GM23338 (cell line): ENCODE results near the gene NRGN. TPM values are rescaled to one million over a fixed set of nuclear protein-coding genes. Genes with fewer than 3 reads are reported as not detected.
A peak's percentile ranks its signal among the peaks of the same experiment; 100 is the strongest.

Experiments
- ATAC-seq: fragments of 200-7000 bp; cut with Tn5 transposase; 3 replicates; pipeline ENCODE4 v1.9.1; 2020
- DNase-seq: peaks from one replicate; pipeline ENCODE4 v3.0.0-alpha.2; 2015; ENCODE audit warnings: low spot score
- H2AFZ ChIP-seq: fragments of 200-600 bp; sonication (generic); 2 replicates; pipeline ENCODE4 v1.8.0; 2016; ENCODE audit warnings: antibody characterized with exemption, mild to moderate bottlenecking, moderate library complexity
- H3F3A ChIP-seq: fragments of 200-600 bp; sonication (generic); replicated peaks from 2 replicates; pipeline ENCODE4 v1.8.0; 2017; ENCODE audit warnings: antibody characterized with exemption, mixed run types, low read depth
- H3K27ac ChIP-seq: fragments of 200-600 bp; sonication (generic); 2 replicates; pipeline ENCODE4 v1.6.1; 2016; ENCODE audit warnings: low read depth
- H3K27me3 ChIP-seq: fragments of 200-600 bp; sonication (generic); 2 replicates; pipeline ENCODE4 v1.8.0; 2016; ENCODE audit warnings: mild to moderate bottlenecking, mixed run types, moderate library complexity; ENCODE audit not compliant: insufficient read depth
- H3K36me3 ChIP-seq: fragments of 200-600 bp; sonication (generic); 2 replicates; pipeline ENCODE4 v1.8.0; 2016; ENCODE audit warnings: mild to moderate bottlenecking; ENCODE audit not compliant: insufficient read depth
- H3K4me1 ChIP-seq: fragments of 200-600 bp; sonication (generic); 2 replicates; pipeline ENCODE4 v1.8.0; 2016; ENCODE audit warnings: mild to moderate bottlenecking, moderate library complexity; ENCODE audit not compliant: insufficient read depth
- H3K4me2 ChIP-seq: fragments of 200-600 bp; sonication (generic); 2 replicates; pipeline ENCODE4 v1.7.1; 2017; ENCODE audit warnings: mixed run types
- H3K4me3 ChIP-seq: fragments of 200-600 bp; sonication (generic); 2 replicates; pipeline ENCODE4 v1.6.1; 2016; ENCODE audit warnings: mixed run types
- H3K79me2 ChIP-seq: fragments of 200-600 bp; sonication (generic); replicated peaks from 2 replicates; pipeline ENCODE4 v1.8.0; 2017; ENCODE audit warnings: mild to moderate bottlenecking; ENCODE audit not compliant: insufficient read depth
- H3K9me2 ChIP-seq: fragments of 200-600 bp; sonication (generic); 2 replicates; pipeline ENCODE4 v1.8.0; 2017; ENCODE audit not compliant: insufficient read depth
- H4K20me1 ChIP-seq: fragments of 200-600 bp; sonication (generic); replicated peaks from 2 replicates; pipeline ENCODE4 v1.8.0; 2017; ENCODE audit warnings: mild to moderate bottlenecking; ENCODE audit not compliant: insufficient read depth
- H3K27ac Mint-ChIP-seq: 2 replicates; pipeline ENCODE4 v1.8.0; 2020; ENCODE audit warnings: inconsistent platforms, mild to moderate bottlenecking, moderate library complexity, mixed read lengths
- H3K27me3 Mint-ChIP-seq: 3 replicates; pipeline ENCODE4 v1.8.0; 2022; ENCODE audit warnings: low read depth, mild to moderate bottlenecking, moderate library complexity, mixed read lengths, inconsistent platforms; ENCODE audit not compliant: insufficient read depth, poor library complexity
- H3K36me3 Mint-ChIP-seq: 3 replicates; pipeline ENCODE4 v1.8.0; 2021; ENCODE audit warnings: low read depth, mild to moderate bottlenecking, inconsistent platforms, moderate library complexity, mixed read lengths
- H3K4me1 Mint-ChIP-seq: 3 replicates; pipeline ENCODE4 v1.8.0; 2020; ENCODE audit warnings: mild to moderate bottlenecking, inconsistent platforms, mixed read lengths
- H3K4me3 Mint-ChIP-seq: 3 replicates; pipeline ENCODE4 v1.8.0; 2021; ENCODE audit warnings: moderate library complexity, mild to moderate bottlenecking, inconsistent platforms, mixed read lengths
- H3K9me3 Mint-ChIP-seq: 3 replicates; pipeline ENCODE4 v1.8.0; 2020; ENCODE audit warnings: moderate library complexity, mild to moderate bottlenecking, inconsistent platforms, mixed read lengths
- CREB1 ChIP-seq: fragments of 250-450 bp; sonication (Bioruptor Pico); IDR thresholded peaks from 2 replicates; pipeline ENCODE4 v1.5.0; 2020; ENCODE audit warnings: low read depth, mild to moderate bottlenecking, moderate library complexity
- CTCF ChIP-seq, 2 experiments: fragments of 200-600 bp in 1 of 2; sonication (generic) in 1 of 2; conservative IDR thresholded peaks; 2 replicates each; pipeline versions ENCODE4 v1.5.1 to v1.6.1; 2016 to 2017; ENCODE audit warnings: antibody characterized with exemption in 2 of 2, low read depth in 2 of 2, mild to moderate bottlenecking in 2 of 2, moderate library complexity in 1 of 2
- ETS1 ChIP-seq: IDR thresholded peaks from 2 replicates; pipeline ENCODE4 v1.6.1; 2016; ENCODE audit warnings: antibody characterized with exemption
- EZH2phosphoT487 ChIP-seq: fragments of 200-600 bp; sonication (generic); IDR thresholded peaks from one replicate; pipeline ENCODE4 v1.8.1; 2018; ENCODE audit warnings: antibody characterized with exemption; ENCODE audit not compliant: unreplicated experiment
- NANOG ChIP-seq: IDR thresholded peaks from 2 replicates; pipeline ENCODE4 v1.6.1; 2016; ENCODE audit warnings: antibody characterized with exemption, borderline replicate concordance
- POLR2AphosphoS5 ChIP-seq: IDR thresholded peaks from 2 replicates; pipeline ENCODE4 v1.6.1; 2016; ENCODE audit warnings: antibody characterized with exemption, low read depth
- STAT1 ChIP-seq: IDR thresholded peaks from one replicate; pipeline ENCODE4 v1.6.1; 2016; ENCODE audit warnings: antibody characterized with exemption; ENCODE audit not compliant: unreplicated experiment
- ZNF114 ChIP-seq: fragments of 250-450 bp; sonication (Bioruptor Pico); IDR thresholded peaks from 2 replicates; pipeline ENCODE4 v1.5.0; 2020; ENCODE audit warnings: mild to moderate bottlenecking, moderate library complexity
- ZNF331 ChIP-seq: fragments of 250-450 bp; sonication (Bioruptor Pico); IDR thresholded peaks from 2 replicates; pipeline ENCODE4 v1.5.0; 2020; ENCODE audit warnings: low read depth, mild to moderate bottlenecking, moderate library complexity
- polyA plus RNA-seq: library from polyadenylated mRNA; unstranded; fragments of >200 nt; fragmentation: Nextera tagmentation; extraction: Ambion mirVana; gene quantifications from 2 replicates; pipeline ENCODE4 v1.2.1, GENCODE V29; 2016
- total RNA-seq: library from RNA; depleted of rRNA; stranded (reverse); fragments of >200 nt; shearing (Covaris generic); gene quantifications from 2 replicates; pipeline ENCODE4 v1.2.3, GENCODE V29; 2014
- TF ChIP-seq, protein P1 (sequence below): fragments of 250-450 bp; sonication (Bioruptor Pico); IDR thresholded peaks from 2 replicates; pipeline ENCODE4 v1.5.0; 2020; ENCODE audit warnings: mild to moderate bottlenecking, moderate library complexity

Gene NRGN
- total and polyA plus RNA-seq, 2 experiments from 2014 or later, result 0.24 to 0.61 TPM

- H3K27ac ChIP-seq, result peak overlapping the region; percentile 53; the same call in 1 of the 2 replicates
- H3K4me1 ChIP-seq, result peaks cover 88% of the 10 kb centered on the region
- TF ChIP-seq ETS1 (no peak), CTCF (conservative IDR thresholded peaks at IDR 0.05; ENCODE audit: low read depth in 2 of 2) (peak; percentile 68 to 83)
- H3K27me3 ChIP-seq, result no peaks in the 10 kb centered on the region
- peaks cover 99% of the 10 kb centered on the region for H3K79me2 ChIP-seq
- no peaks in the 10 kb centered on the region for H3K36me3 ChIP-seq
- H2AFZ ChIP-seq, result no peak overlapping the region
- peaks cover 28% of the 10 kb centered on the region; the same call in 1 of the 2 replicates for H4K20me1 ChIP-seq
- Mint-ChIP-seq H3K36me3 (no peaks in the 10 kb centered on the region), H3K4me3 (peak overlapping the region; percentile 57), H3K9me3 (no peaks in the 10 kb centered on the region; the same call in 1 of the 3 replicates), H3K27ac (no peak overlapping the region), H3K4me1 (peaks cover 63% of the 10 kb centered on the region), H3K27me3 (peaks cover 1% of the 10 kb centered on the region)
- H3K4me2 ChIP-seq, result peak overlapping the region; percentile 70
- DNase-seq (peak; percentile 90), ATAC-seq (peak; percentile 75)
- H3K4me3 ChIP-seq, result peak overlapping the region; percentile 44
- H3K9me2 ChIP-seq, result no peaks in the 10 kb centered on the region
- no peaks in the 10 kb centered on the region for H3F3A ChIP-seq
Observed at GRCh38 chr11:124793466-124794278, 53.9 kb downstream of the NRGN start.

- Histone ChIP-seq H3K27ac (no peak overlapping the region), H2AFZ (no peak overlapping the region), H4K20me1 (peaks cover 13% of the 10 kb centered on the region; the same call in 1 of the 2 replicates), H3F3A (no peaks in the 10 kb centered on the region), H3K79me2 (peaks cover 82% of the 10 kb centered on the region), H3K9me2 (no peaks in the 10 kb centered on the region), H3K4me1 (peaks cover 74% of the 10 kb centered on the region), H3K27me3 (no peaks in the 10 kb centered on the region), H3K4me3 (no peak overlapping the region), H3K4me2 (0 out of 2 replicates have a peak overlapping the region, but pooled peaks have one; percentile 67), H3K36me3 (no peaks in the 10 kb centered on the region)
- Mint-ChIP-seq H3K27me3 (peaks cover 2% of the 10 kb centered on the region), H3K27ac (peak overlapping the region; percentile 59; the same call in 1 of the 2 replicates), H3K4me1 (peaks cover 54% of the 10 kb centered on the region), H3K9me3 (no peaks in the 10 kb centered on the region; the same call in 1 of the 3 replicates), H3K36me3 (no peaks in the 10 kb centered on the region), H3K4me3 (no peak overlapping the region)
- DNase-seq (no peak), ATAC-seq (no peak)
- TF ChIP-seq STAT1 (no peak), CREB1 (CRISPR knock-in tag) (no peak), POLR2AphosphoS5 (no peak), ZNF114 (CRISPR knock-in tag) (no peak), ETS1 (no peak), NANOG (no peak), EZH2phosphoT487 (no peak), ZNF331 (CRISPR knock-in tag) (no peak)
- TF ChIP-seq, protein P1, sequence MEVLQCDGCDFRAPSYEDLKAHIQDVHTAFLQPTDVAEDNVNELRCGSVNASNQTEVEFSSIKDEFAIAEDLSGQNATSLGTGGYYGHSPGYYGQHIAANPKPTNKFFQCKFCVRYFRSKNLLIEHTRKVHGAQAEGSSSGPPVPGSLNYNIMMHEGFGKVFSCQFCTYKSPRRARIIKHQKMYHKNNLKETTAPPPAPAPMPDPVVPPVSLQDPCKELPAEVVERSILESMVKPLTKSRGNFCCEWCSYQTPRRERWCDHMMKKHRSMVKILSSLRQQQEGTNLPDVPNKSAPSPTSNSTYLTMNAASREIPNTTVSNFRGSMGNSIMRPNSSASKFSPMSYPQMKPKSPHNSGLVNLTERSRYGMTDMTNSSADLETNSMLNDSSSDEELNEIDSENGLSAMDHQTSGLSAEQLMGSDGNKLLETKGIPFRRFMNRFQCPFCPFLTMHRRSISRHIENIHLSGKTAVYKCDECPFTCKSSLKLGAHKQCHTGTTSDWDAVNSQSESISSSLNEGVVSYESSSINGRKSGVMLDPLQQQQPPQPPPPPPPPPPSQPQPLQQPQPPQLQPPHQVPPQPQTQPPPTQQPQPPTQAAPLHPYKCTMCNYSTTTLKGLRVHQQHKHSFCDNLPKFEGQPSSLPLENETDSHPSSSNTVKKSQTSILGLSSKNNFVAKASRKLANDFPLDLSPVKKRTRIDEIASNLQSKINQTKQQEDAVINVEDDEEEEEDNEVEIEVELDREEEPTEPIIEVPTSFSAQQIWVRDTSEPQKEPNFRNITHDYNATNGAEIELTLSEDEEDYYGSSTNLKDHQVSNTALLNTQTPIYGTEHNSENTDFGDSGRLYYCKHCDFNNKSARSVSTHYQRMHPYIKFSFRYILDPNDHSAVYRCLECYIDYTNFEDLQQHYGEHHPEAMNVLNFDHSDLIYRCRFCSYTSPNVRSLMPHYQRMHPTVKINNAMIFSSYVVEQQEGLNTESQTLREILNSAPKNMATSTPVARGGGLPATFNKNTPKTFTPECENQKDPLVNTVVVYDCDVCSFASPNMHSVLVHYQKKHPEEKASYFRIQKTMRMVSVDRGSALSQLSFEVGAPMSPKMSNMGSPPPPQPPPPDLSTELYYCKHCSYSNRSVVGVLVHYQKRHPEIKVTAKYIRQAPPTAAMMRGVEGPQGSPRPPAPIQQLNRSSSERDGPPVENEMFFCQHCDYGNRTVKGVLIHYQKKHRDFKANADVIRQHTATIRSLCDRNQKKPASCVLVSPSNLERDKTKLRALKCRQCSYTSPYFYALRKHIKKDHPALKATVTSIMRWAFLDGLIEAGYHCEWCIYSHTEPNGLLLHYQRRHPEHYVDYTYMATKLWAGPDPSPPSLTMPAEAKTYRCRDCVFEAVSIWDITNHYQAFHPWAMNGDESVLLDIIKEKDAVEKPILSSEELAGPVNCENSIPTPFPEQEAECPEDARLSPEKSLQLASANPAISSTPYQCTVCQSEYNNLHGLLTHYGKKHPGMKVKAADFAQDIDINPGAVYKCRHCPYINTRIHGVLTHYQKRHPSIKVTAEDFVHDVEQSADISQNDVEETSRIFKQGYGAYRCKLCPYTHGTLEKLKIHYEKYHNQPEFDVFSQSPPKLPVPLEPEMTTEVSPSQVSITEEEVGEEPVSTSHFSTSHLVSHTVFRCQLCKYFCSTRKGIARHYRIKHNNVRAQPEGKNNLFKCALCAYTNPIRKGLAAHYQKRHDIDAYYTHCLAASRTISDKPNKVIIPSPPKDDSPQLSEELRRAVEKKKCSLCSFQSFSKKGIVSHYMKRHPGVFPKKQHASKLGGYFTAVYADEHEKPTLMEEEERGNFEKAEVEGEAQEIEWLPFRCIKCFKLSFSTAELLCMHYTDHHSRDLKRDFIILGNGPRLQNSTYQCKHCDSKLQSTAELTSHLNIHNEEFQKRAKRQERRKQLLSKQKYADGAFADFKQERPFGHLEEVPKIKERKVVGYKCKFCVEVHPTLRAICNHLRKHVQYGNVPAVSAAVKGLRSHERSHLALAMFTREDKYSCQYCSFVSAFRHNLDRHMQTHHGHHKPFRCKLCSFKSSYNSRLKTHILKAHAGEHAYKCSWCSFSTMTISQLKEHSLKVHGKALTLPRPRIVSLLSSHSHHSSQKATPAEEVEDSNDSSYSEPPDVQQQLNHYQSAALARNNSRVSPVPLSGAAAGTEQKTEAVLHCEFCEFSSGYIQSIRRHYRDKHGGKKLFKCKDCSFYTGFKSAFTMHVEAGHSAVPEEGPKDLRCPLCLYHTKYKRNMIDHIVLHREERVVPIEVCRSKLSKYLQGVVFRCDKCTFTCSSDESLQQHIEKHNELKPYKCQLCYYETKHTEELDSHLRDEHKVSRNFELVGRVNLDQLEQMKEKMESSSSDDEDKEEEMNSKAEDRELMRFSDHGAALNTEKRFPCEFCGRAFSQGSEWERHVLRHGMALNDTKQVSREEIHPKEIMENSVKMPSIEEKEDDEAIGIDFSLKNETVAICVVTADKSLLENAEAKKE (CRISPR knock-in tag), result no peak
Observed at GRCh38 chr11:124796312-124796711, 56.6 kb downstream of the NRGN start.
